GM21367 (cell line): ENCODE results near the gene TSHR.

Source experiments
- ATAC-seq: cut with Tn5 transposase; IDR thresholded peaks from one replicate; pipeline ENCODE4 v1.9.1; 2021; ENCODE audit not compliant: unreplicated experiment

Gene TSHR

GRCh38 chr14:81172353-81172752, 216.9 kb downstream of the TSHR start:
- peak; percentile 20 for ATAC-seq

- peak; percentile 14 for ATAC-seq
Observed at GRCh38 chr14:81172881-81173280, 217.5 kb downstream of the TSHR start.

- no peak for ATAC-seq
Observed at GRCh38 chr14:81176241-81176640, 220.8 kb downstream of the TSHR start.

GRCh38 chr14:81177225-81177624, 221.8 kb downstream of the TSHR start:
- no peak for ATAC-seq

GRCh38 chr14:81178063-81178462, 222.6 kb downstream of the TSHR start:
- ATAC-seq = peak; percentile 65

GRCh38 chr14:81179631-81180030, 224.2 kb downstream of the TSHR start:
- ATAC-seq = no peak

GRCh38 chr14:81187832-81188522, 232.6 kb downstream of the TSHR start:
- peak; percentile 86 for ATAC-seq

- no peak for ATAC-seq
Observed at GRCh38 chr14:81192594-81192993, 237.2 kb downstream of the TSHR start.

GRCh38 chr14:81193924-81194633, 238.7 kb downstream of the TSHR start:
- peak; percentile 68 for ATAC-seq
